Fibroblast of villous mesenchyme (primary cell): ENCODE results near the gene LINS1. TPM values are rescaled to one million over a fixed set of nuclear protein-coding genes. Genes with fewer than 3 reads are reported as not detected.

ENCODE experiments used
- DNase-seq: peaks from one replicate; pipeline ENCODE4 v3.0.0-alpha.2; 2010; ENCODE audit warnings: low read depth
- H3K4me3 ChIP-seq: 2 replicates; pipeline ENCODE4 v1.5.1; 2011; ENCODE audit warnings: low read depth, mild to moderate bottlenecking, low read length
- total RNA-seq: library from RNA; depleted of rRNA; stranded (reverse); fragments of >200 nt; gene quantifications from 2 replicates; pipeline ENCODE4 v1.2.3, GENCODE V29; 2012
- TF ChIP-seq, protein P1 (sequence below): IDR thresholded peaks from 2 replicates; pipeline ENCODE4 v1.5.1; 2012; ENCODE audit warnings: low read depth, mild to moderate bottlenecking, low read length; ENCODE audit not compliant: insufficient read depth

The LINS1 gene
- total RNA-seq, 1 donor, result 14.7 TPM

DNA sequence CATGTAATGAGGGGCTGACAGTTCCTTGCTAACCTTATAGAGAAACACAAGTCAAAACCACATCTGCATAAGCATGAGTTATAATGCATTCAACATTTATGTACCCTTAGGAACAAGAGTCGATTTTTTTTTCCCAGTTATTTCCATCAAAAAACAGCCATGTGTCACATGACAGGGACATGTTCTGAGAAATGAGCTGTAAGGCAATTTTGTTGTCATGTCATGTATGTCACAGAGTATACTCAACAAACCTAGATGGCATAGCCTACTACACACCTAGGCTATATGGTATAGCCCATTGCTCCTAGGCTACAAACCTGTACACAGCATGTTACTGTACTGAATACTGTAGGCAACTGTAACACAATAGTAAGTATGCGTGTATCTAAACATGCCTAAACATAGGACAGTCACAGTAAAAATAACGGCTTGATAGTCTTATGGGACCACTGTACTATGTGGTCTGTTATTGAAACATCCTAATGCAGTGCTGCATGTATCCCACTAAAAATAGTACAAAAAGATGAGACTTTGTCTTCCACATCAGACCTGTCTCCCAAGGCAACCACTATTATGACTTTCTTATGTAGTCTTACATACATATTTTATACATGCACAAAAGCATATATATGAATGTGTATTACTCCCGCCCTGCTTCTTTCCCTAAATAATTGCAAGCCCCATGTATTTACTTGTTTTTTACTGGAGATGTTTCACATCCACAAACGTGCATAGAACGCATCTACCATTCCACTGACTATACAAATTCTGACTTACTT lies 34.9 kb downstream of the LINS1 start:
- DNase-seq, result no peak
- H3K4me3 ChIP-seq, result no peak overlapping the region
- TF ChIP-seq, protein P1, sequence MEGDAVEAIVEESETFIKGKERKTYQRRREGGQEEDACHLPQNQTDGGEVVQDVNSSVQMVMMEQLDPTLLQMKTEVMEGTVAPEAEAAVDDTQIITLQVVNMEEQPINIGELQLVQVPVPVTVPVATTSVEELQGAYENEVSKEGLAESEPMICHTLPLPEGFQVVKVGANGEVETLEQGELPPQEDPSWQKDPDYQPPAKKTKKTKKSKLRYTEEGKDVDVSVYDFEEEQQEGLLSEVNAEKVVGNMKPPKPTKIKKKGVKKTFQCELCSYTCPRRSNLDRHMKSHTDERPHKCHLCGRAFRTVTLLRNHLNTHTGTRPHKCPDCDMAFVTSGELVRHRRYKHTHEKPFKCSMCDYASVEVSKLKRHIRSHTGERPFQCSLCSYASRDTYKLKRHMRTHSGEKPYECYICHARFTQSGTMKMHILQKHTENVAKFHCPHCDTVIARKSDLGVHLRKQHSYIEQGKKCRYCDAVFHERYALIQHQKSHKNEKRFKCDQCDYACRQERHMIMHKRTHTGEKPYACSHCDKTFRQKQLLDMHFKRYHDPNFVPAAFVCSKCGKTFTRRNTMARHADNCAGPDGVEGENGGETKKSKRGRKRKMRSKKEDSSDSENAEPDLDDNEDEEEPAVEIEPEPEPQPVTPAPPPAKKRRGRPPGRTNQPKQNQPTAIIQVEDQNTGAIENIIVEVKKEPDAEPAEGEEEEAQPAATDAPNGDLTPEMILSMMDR, result no peak

- TF ChIP-seq, protein P1, result no peak
- no peak overlapping the region for H3K4me3 ChIP-seq
- DNase-seq, result no peak
Observed at GRCh38 chr15:100565591-100565990, 36.4 kb downstream of the LINS1 start.

- no peak for DNase-seq
- TF ChIP-seq, protein P1, result no peak
Observed at GRCh38 chr15:100560323-100560722, 41.7 kb downstream of the LINS1 start.

GRCh38 chr15:100559330-100559729 lies 42.7 kb downstream of the LINS1 start:
- peak; percentile 83 for DNase-seq
- TF ChIP-seq, protein P1, result no peak
- no peak overlapping the region for H3K4me3 ChIP-seq

More at GRCh38 chr15:100560323-100560722, 41.7 kb downstream of the LINS1 start:
- no peak overlapping the region for H3K4me3 ChIP-seq

GRCh38 chr15:100558771-100559254 lies 43.2 kb downstream of the LINS1 start:
- TF ChIP-seq, protein P1, result no peak
- no peak for DNase-seq

GRCh38 chr15:100553468-100553867 lies 48.5 kb downstream of the LINS1 start:
- no peak overlapping the region for H3K4me3 ChIP-seq
- TF ChIP-seq, protein P1, result no peak
- no peak for DNase-seq

More at GRCh38 chr15:100558771-100559254, 43.2 kb downstream of the LINS1 start:
- H3K4me3 ChIP-seq, result peak overlapping the region; percentile 5
